Measurements from ENCODE around the gene ARPC3.

GRCh38 chr12:110444455-110444854 is 5.7 kb downstream of the ARPC3 start:
- TF ChIP-seq CTCF (IDR thresholded peaks at IDR 0.05; ENCODE audit: insufficient read depth, low read length, poor library complexity, severe bottlenecking) (no peak), EZH2phosphoT487 (conservative IDR thresholded peaks at IDR 0.05; ENCODE audit: low read length) (no peak)
